Sigmoid colon (tissue), 3 donors: Measurements from ENCODE around the gene YES1.

Experiments used
- CTCF ChIP-seq, 4 experiments: fragments of 450-650 bp in 3 of 4; fragments of 200-600 bp in 1 of 4; IDR thresholded peaks; one replicate each; pipeline ENCODE4 v1.5.1; 2016 to 2019; ENCODE audit warnings: antibody characterized with exemption in 4 of 4, mild to moderate bottlenecking in 3 of 4, moderate library complexity in 2 of 4
- POLR2A ChIP-seq, 2 donors: fragments of 450-650 bp; IDR thresholded peaks; one replicate each; pipeline ENCODE4 v1.6.1; 2016; ENCODE audit warnings: antibody characterized with exemption in 2 of 2, mild to moderate bottlenecking in 2 of 2, moderate library complexity in 2 of 2

GRCh38 chr18:717003-717402 lies 95.0 kb downstream of the YES1 start:
- TF ChIP-seq POLR2A (IDR thresholded peaks at IDR 0.05) (no peak), CTCF (IDR thresholded peaks at IDR 0.05) (no peak)
